ENCODE results near the gene SLC37A4. TPM values are rescaled to one million over a fixed set of nuclear protein-coding genes. Genes with fewer than 3 reads are reported as not detected.
"Not testable (repeated sequence)": the region's sequence is repeated elsewhere in the genome, so short reads cannot be mapped to it uniquely, and the experiment has no call there.

Gene SLC37A4
- total RNA-seq, 2 experiments from 2014 or later = 5.2 to 6.6 TPM

GRCh38 chr11:119061256-119061655 lies 30.6 kb upstream of the SLC37A4 start:
- Mint-ChIP-seq H3K27me3 (no peaks in the 10 kb centered on the region), H3K9me3 (no peaks in the 10 kb centered on the region), H3K27ac (no peak overlapping the region), H3K36me3 (ENCODE audit: low read depth) (peaks cover 20% of the 10 kb centered on the region), H3K4me1 (ENCODE audit: low read depth) (peaks cover 33% of the 10 kb centered on the region), H3K4me3 (no peak overlapping the region)
- Histone ChIP-seq H3K4me3 (ENCODE audit: low read length) (no peak overlapping the region), H3K36me3 (ENCODE audit: insufficient read depth, low read length) (peaks cover 2% of the 10 kb centered on the region), H3K4me1 (ENCODE audit: insufficient read depth, low read length) (peaks cover 25% of the 10 kb centered on the region), H3K27ac (ENCODE audit: low read depth in 1 of 2, low read length in 2 of 2) (no peak overlapping the region), H3K27me3 (ENCODE audit: control insufficient read depth in 1 of 2, insufficient read depth in 2 of 2, low read length in 2 of 2) (no peaks in the 10 kb centered on the region), H3K9me3 (ENCODE audit: control insufficient read depth in 1 of 2, insufficient read depth in 1 of 2, low read length in 2 of 2) (no peaks in the 10 kb centered on the region)
- ChIA-PET POLR2A (interaction anchor here (2.1 kb wide), 1 partner anchor 33 kb away, joined by 4 read pairs; no protein-coding TSS in a partner anchor), CTCF (interaction anchor here (0.7 kb wide), 1 partner anchor 136 kb away, joined by 3 read pairs; no protein-coding TSS in a partner anchor)
- ATAC-seq (ENCODE audit: poor library complexity) = no peak
- no peak for TF ChIP-seq CTCF (IDR thresholded peaks at IDR 0.05)
- no peak for DNase-seq
- intact Hi-C loops (cut with DNase I, micrococcal nuclease) = no loop called here

DNA sequence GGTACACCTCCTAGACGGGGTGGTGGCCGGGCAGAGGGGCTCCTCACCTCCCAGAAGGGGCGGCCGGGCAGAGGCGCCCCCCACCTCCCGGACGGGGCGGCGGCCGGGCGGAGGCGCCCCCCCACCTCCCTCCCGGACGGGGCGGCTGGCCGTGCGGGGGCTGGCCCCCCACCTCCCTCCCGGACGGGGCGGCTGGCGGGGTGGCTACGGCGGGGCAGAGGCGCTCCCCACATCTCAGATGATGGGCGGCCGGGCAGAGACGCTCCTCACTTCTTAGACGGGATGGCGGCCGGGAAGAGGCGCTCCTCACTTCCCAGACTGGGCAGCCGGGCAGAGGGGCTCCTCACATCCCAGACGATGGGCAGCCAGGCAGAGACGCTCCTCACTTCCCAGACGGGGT lies 28.5 kb upstream of the SLC37A4 start:
- H3K9me3 ChIP-seq (ENCODE audit: control insufficient read depth in 1 of 2, insufficient read depth in 1 of 2, low read length in 2 of 2); H3K27me3 Mint-ChIP-seq; H3K27me3 ChIP-seq (ENCODE audit: control insufficient read depth in 1 of 2, insufficient read depth in 2 of 2, low read length in 2 of 2); intact Hi-C loops (cut with DNase I, micrococcal nuclease); H3K27ac Mint-ChIP-seq; DNase-seq; ATAC-seq (ENCODE audit: poor library complexity); H3K4me3 Mint-ChIP-seq; H3K27ac ChIP-seq (ENCODE audit: low read depth in 1 of 2, low read length in 2 of 2); H3K9me3 Mint-ChIP-seq; H3K4me3 ChIP-seq (ENCODE audit: low read length): not testable (repeated sequence)
- Histone ChIP-seq H3K36me3 (ENCODE audit: insufficient read depth, low read length) (peaks cover 18% of the 10 kb centered on the region), H3K4me1 (ENCODE audit: insufficient read depth, low read length) (peaks cover 30% of the 10 kb centered on the region)
- CTCF ChIA-PET = interaction anchor here (2.0 kb wide), 1 partner anchor 11 kb away, joined by 6 read pairs; no protein-coding TSS in a partner anchor
- peaks cover 37% of the 10 kb centered on the region for H3K36me3 Mint-ChIP-seq (ENCODE audit: low read depth)
- POLR2A ChIA-PET = interaction anchor here (1.8 kb wide), 1 partner anchor 29 kb away, joined by 7 read pairs; the partner anchor contains the start of gene SLC37A4
- H3K4me1 Mint-ChIP-seq (ENCODE audit: low read depth) = peaks cover 28% of the 10 kb centered on the region

DNA sequence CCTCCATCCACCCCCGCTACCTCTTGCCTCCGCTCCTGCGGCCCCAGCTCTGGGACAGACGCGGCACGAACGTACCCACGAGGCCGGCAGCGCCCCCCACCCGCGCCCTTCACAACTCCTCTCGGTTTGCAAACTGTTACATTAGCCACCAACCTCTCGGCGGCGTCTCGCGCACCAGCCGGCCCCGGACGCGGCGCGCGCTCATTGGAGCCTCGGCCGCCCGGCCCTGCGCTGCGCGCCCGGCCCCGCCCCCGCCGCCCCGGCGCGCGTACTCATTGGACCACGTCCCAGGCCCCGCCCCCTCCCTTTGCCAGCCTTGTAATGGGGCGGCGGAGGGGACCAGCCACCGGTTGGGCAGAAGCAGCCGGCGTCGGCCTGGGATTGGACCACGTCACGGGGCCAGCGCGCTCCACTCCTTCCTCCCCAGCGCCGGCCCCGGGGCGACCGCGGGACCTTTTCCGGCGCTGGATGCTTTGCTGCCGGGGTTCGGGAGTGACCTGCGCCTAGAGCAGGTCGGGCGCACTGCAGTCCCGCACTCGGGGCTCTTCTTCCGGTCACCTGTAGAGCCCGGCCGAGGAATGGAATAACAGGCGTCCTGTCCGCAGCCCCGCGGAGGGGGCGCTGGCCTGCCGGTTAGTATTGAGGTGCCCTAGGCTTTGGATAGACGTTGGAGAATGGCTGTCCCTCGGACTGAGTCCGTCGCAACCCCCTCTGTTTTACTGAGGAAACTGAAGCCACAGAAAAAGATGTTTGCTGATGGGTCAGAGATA lies 26.5 kb upstream of the SLC37A4 start, which contains the start of gene HYOU1:
Gene HYOU1, minus strand, starts transcription at position 206 of the 770 bp plus-strand sequence. CDS start 1,045 bp downstream, outside the sequence.
- intact Hi-C loops (cut with DNase I, micrococcal nuclease) = loop anchor here (1.0 to 2.0 kb wide), 6 partner anchors 9 to 39 kb away; partner anchors contain the start of genes RPS25 (in 1 of the 2), SLC37A4 (in 1 of the 2), TRAPPC4 (in 1 of the 2) and VPS11 (in 1 of the 2)
- Histone ChIP-seq H3K36me3 (ENCODE audit: insufficient read depth, low read length) (peaks cover 37% of the 10 kb centered on the region), H3K4me3 (ENCODE audit: low read length) (peak within 1 kb of the TSS; percentile 82), H3K27me3 (ENCODE audit: control insufficient read depth in 1 of 2, insufficient read depth in 2 of 2, low read length in 2 of 2) (no peaks in the 10 kb centered on the region), H3K4me1 (ENCODE audit: insufficient read depth, low read length) (peaks cover 32% of the 10 kb centered on the region), H3K9me3 (ENCODE audit: control insufficient read depth in 1 of 2, insufficient read depth in 1 of 2, low read length in 2 of 2) (no peaks in the 10 kb centered on the region), H3K27ac (ENCODE audit: low read depth in 1 of 2, low read length in 2 of 2) (peak within 1 kb of the TSS; percentile 83 to 84)
- CTCF ChIA-PET = interaction anchor here (0.7 to 2.9 kb wide), 8 partner anchors 9 to 149 kb away, joined by 3 to 22 read pairs (median 4); partner anchors contain the start of genes CBL, HINFP, SLC37A4 and TRAPPC4
- peaks cover 36% of the 10 kb centered on the region for H3K4me1 Mint-ChIP-seq (ENCODE audit: low read depth)
- peak; percentile 2 for TF ChIP-seq CTCF (IDR thresholded peaks at IDR 0.05)
- DNase-seq = peak; percentile 97 to 99 (median 98)
- peak within 1 kb of the TSS; percentile 80 for H3K27ac Mint-ChIP-seq
- peaks cover 56% of the 10 kb centered on the region for H3K36me3 Mint-ChIP-seq (ENCODE audit: low read depth)
- peak; percentile 92 for ATAC-seq (ENCODE audit: poor library complexity)
- H3K27me3 Mint-ChIP-seq = no peaks in the 10 kb centered on the region
- H3K4me3 Mint-ChIP-seq = peak within 1 kb of the TSS; percentile 99
- POLR2A ChIA-PET = interaction anchor here (0.6 to 3.5 kb wide), 22 partner anchors 10 to 265 kb away, joined by 3 to 38 read pairs (median 4); partner anchors contain the start of genes C2CD2L, CENATAC, DPAGT1 and HINFP
- H3K9me3 Mint-ChIP-seq = no peaks in the 10 kb centered on the region
